ENCODE data around the gene TPO.

DNA sequence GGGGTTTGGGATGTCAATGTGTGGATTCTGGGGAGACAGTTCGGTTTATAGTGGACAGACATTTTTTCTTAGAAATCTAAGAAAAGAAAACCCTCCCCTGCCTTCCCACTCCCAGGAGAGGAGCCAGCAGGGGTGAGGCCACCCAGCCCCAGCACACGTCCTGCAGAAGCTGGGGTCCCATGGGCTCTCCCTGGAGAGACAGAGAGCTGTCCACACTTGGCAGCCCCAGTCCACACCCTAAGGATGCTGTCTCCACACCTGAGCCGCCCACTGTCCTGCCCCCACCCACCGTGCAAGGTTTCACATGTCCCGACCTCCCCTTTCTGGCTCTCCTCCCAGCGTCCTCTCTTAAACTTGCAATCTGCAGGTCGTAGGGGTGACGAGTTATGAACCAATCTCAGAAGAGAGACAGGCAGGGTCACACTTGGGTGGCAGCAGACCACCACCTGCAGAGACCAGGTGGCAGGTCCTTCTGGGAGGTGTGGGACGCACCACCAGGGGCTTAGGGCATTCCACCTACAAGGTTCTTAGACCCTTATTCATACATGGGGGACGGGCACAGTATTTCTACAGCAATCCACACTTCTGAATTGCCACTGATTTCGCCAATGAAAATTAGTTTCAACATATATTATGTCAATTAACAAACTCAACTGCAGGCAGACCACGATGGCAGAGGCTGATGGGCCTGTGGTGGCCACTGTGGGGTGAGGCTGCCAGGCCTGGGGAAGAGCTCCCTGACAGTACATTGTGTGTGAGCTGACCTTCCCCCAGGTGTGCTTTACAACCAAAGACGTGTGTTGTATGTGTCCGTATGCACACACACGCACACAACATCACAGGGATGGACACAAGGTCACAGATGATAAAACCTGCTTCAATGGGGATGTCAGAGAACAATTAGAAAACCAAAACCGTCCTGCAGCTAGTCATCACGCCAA is 158.5 kb downstream of the TPO start:
- TF ChIP-seq CTCF (IDR thresholded peaks at IDR 0.05) (no peak), ZFX (IDR thresholded peaks at IDR 0.05; ENCODE audit: borderline replicate concordance) (no peak)

Measured in 22Rv1 (cell line).